HCT116 (cell line): Measurements from ENCODE around the gene SELENOW. TPM values are rescaled to one million over a fixed set of nuclear protein-coding genes. Genes with fewer than 3 reads are reported as not detected.

Experiments used
- ATAC-seq: fragments of 200-7000 bp; cut with Tn5 transposase; 2 replicates; pipeline ENCODE4 v1.9.1; 2020; ENCODE audit warnings: mild to moderate bottlenecking, moderate library complexity
- BruUV-seq: library from RNA; stranded (reverse); fragments of 400-500 nt; replicated peaks from 2 replicates; lab custom pipeline; 2021; lab: Mats Ljungman, UMichigan
- CTCF ChIA-PET: fragments of 300-600 bp; sonication (Branson Sonifier 250); formaldehyde crosslinking; loops from one replicate; lab custom pipeline; 2021; ENCODE audit warnings: antibody characterized with exemption; lab: Charles Lee
- POLR2A ChIA-PET: fragments of 300-600, 350-600 bp; sonication (Branson Sonifier 250); formaldehyde crosslinking; loops from one replicate; lab custom pipeline; 2021; ENCODE audit warnings: antibody characterized with exemption; lab: Charles Lee
- RAD21 ChIA-PET, 2 experiments: fragments of 300-600 bp; sonication (Branson Sonifier 250); formaldehyde crosslinking; loops; one replicate each; lab custom pipeline; 2023; ENCODE audit warnings: low total read pairs in 2 of 2; ENCODE audit not compliant: uncharacterized antibody in 2 of 2, unreplicated experiment in 2 of 2, low non-redundant PET in 1 of 2; lab: Charles Lee
- DNase-seq: peaks from one replicate; pipeline ENCODE4 v3.0.0-alpha.2; 2010; ENCODE audit warnings: low read depth, low spot score
- H2AFZ ChIP-seq: fragments of 200-600 bp; shearing (Covaris generic), sonication (generic); 2 replicates; pipeline ENCODE4 v1.6.1; 2017; ENCODE audit warnings: low read depth, mixed run types, mixed read lengths, antibody characterized with exemption, low read length; ENCODE audit not compliant: poor library complexity, severe bottlenecking
- H3K27ac ChIP-seq: 2 replicates; pipeline ENCODE4 v1.5.1; 2012; ENCODE audit warnings: low read depth, low read length
- H3K27me3 ChIP-seq: fragments of 200-600 bp; sonication (generic); 2 replicates; pipeline ENCODE4 v1.6.1; 2016; ENCODE audit warnings: mixed run types, low read length, mixed read lengths; ENCODE audit not compliant: insufficient read depth
- H3K36me3 ChIP-seq, 2 experiments: fragments of 200-500 bp in 1 of 2; fragments of 200-600 bp in 1 of 2; sonication (Bioruptor generic) in 1 of 2; sonication (generic) in 1 of 2; 2 replicates each; pipeline versions ENCODE4 v1.5.1 to v1.6.1; 2014 to 2016; ENCODE audit warnings: low read length in 2 of 2, inconsistent platforms in 1 of 2, mixed read lengths in 1 of 2, mixed run types in 1 of 2; ENCODE audit not compliant: insufficient read depth in 2 of 2, control insufficient read depth in 1 of 2
- H3K4me1 ChIP-seq, 2 experiments: fragments of 200-600 bp in 1 of 2; sonication (generic) in 1 of 2; 2 replicates each; pipeline versions ENCODE4 v1.5.1 to v1.6.1; 2012 to 2017; ENCODE audit warnings: low read length in 2 of 2, inconsistent platforms in 1 of 2, mild to moderate bottlenecking in 1 of 2, mixed read lengths in 1 of 2, mixed run types in 1 of 2, moderate library complexity in 1 of 2; ENCODE audit not compliant: insufficient read depth in 2 of 2, control insufficient read depth in 1 of 2
- H3K4me2 ChIP-seq: fragments of 200-600 bp; sonication (generic); 2 replicates; pipeline ENCODE4 v1.6.1; 2017; ENCODE audit warnings: mixed run types, low read length, mixed read lengths
- H3K4me3 ChIP-seq, 2 experiments: fragments of 200-600 bp in 1 of 2; sonication (generic) in 1 of 2; replicated peaks in 1 of 2; 2 replicates each; pipeline ENCODE4 v1.5.1; 2011 to 2016; ENCODE audit warnings: low read length in 2 of 2, control low read depth in 1 of 2, low read depth in 1 of 2, mild to moderate bottlenecking in 1 of 2, mixed read lengths in 1 of 2, mixed run types in 1 of 2
- H3K79me2 ChIP-seq: fragments of 200-600 bp; sonication (generic); 2 replicates; pipeline ENCODE4 v1.6.1; 2017; ENCODE audit warnings: mild to moderate bottlenecking, mixed run types, low read length, moderate library complexity, mixed read lengths; ENCODE audit not compliant: insufficient read depth
- H3K9ac ChIP-seq: fragments of 200-600 bp; sonication (generic); 2 replicates; pipeline ENCODE4 v1.6.1; 2016; ENCODE audit warnings: low read length, mixed read lengths
- H3K9me2 ChIP-seq: fragments of 200-600 bp; sonication (generic), shearing (Covaris generic); 2 replicates; pipeline ENCODE4 v1.6.1; 2017; ENCODE audit warnings: mixed run types, mild to moderate bottlenecking, moderate library complexity; ENCODE audit not compliant: insufficient read depth
- H3K9me3 ChIP-seq, 2 experiments: fragments of 200-500 bp in 1 of 2; fragments of 200-600 bp in 1 of 2; sonication (Bioruptor generic) in 1 of 2; sonication (generic) in 1 of 2; 2 replicates each; pipeline ENCODE4 v1.6.1; 2014 to 2017; ENCODE audit warnings: low read length in 2 of 2, mixed read lengths in 2 of 2, inconsistent platforms in 1 of 2, low read depth in 1 of 2, mild to moderate bottlenecking in 1 of 2, mixed run types in 1 of 2, moderate library complexity in 1 of 2; ENCODE audit not compliant: control insufficient read depth in 1 of 2, insufficient read depth in 1 of 2
- H4K20me1 ChIP-seq: fragments of 200-600 bp; sonication (generic), shearing (Covaris generic); 2 replicates; pipeline ENCODE4 v1.6.1; 2017; ENCODE audit warnings: mixed run types, mild to moderate bottlenecking, moderate library complexity; ENCODE audit not compliant: insufficient read depth
- CBX3 ChIP-seq: IDR thresholded peaks from 2 replicates; pipeline ENCODE4 v1.6.1; 2012; ENCODE audit warnings: low read depth
- CEBPB ChIP-seq: IDR thresholded peaks from 2 replicates; pipeline ENCODE4 v1.6.1; 2012; ENCODE audit warnings: low read depth
- CTCF ChIP-seq, 3 experiments: fragments of 200-600 bp in 1 of 3; sonication (generic) in 1 of 3; IDR thresholded peaks in 2 of 3; conservative IDR thresholded peaks in 1 of 3; 2 replicates each; pipeline ENCODE4 v1.5.1; 2012 to 2017; ENCODE audit warnings: low read depth in 2 of 3, low read length in 2 of 3, antibody characterized with exemption in 1 of 3, borderline replicate concordance in 1 of 3, control low read depth in 1 of 3, mild to moderate bottlenecking in 1 of 3, mixed read lengths in 1 of 3, mixed run types in 1 of 3, moderate library complexity in 1 of 3; ENCODE audit not compliant: insufficient read depth in 1 of 3
- EZH2phosphoT487 ChIP-seq: fragments of 200-600 bp; IDR thresholded peaks from 2 replicates; pipeline ENCODE4 v1.6.1; 2018; ENCODE audit warnings: antibody characterized with exemption, borderline replicate concordance
- FOSL1 ChIP-seq: IDR thresholded peaks from 2 replicates; pipeline ENCODE4 v1.6.1; 2012; ENCODE audit warnings: low read depth
- JUND ChIP-seq: IDR thresholded peaks from 2 replicates; pipeline ENCODE4 v1.6.1; 2012
- RAD21 ChIP-seq: IDR thresholded peaks from 2 replicates; pipeline ENCODE4 v1.6.1; 2012; ENCODE audit warnings: low read depth, mild to moderate bottlenecking
- SIN3A ChIP-seq: IDR thresholded peaks from 2 replicates; pipeline ENCODE4 v1.6.1; 2012; ENCODE audit warnings: low read depth
- TCF7L2 ChIP-seq: IDR thresholded peaks from 2 replicates; pipeline ENCODE4 v1.7.0; 2011; ENCODE audit warnings: borderline replicate concordance, inconsistent platforms; ENCODE audit not compliant: insufficient read depth, insufficient read length; ENCODE audit errors: extremely low read depth
- YY1 ChIP-seq: IDR thresholded peaks from 2 replicates; pipeline ENCODE4 v1.6.1; 2011; ENCODE audit warnings: low read length, low read depth, moderate library complexity, mild to moderate bottlenecking; ENCODE audit not compliant: insufficient replicate concordance; ENCODE audit errors: extremely low read depth
- ZFX ChIP-seq: fragments of 450-650 bp; IDR thresholded peaks from 2 replicates; pipeline ENCODE4 v1.6.1; 2017
- ZNF274 ChIP-seq: fragments of 200-500 bp; sonication (Bioruptor generic); IDR thresholded peaks from 2 replicates; pipeline ENCODE4 v1.6.1; 2014; ENCODE audit warnings: mild to moderate bottlenecking, low read depth, low read length, inconsistent platforms
- intact Hi-C: fragments of 100-400 bp; cut with micrococcal nuclease; formaldehyde crosslinking; loops from 2 replicates; pipeline ENCODE4 v1.10.0; 2022
- total RNA-seq: library from RNA; stranded (reverse); gene quantifications from one replicate; pipeline ENCODE4 v1.2.1, GENCODE V29; 2021; ENCODE audit not compliant: unreplicated experiment
- TF ChIP-seq, protein P1 (sequence below): IDR thresholded peaks from 2 replicates; pipeline ENCODE4 v1.6.1; 2012

SELENOW gene
- total RNA-seq, 1 experiment from 2014 or later: 181 TPM

DNA sequence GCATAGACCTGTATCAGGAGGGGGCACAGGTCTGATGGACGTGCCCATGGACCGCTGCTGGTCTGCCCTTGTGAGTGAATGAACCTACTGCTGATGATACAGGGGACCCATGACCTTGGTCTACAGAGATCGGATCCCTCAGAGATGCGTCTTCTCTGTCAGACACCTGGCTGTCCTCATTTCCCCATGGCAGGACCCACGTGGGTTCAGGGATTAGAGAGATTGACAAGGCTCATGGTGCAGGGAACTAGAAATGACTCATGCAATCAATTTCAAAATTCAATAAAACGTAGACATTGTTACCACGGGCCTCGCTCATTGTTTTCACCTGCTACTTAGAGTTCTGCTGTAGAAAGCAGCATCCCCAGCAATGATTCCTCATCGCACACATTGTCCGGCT is 26.8 kb downstream of the SELENOW start:
- ATAC-seq (no peak), DNase-seq (no peak)
- TF ChIP-seq CTCF (IDR thresholded peaks at IDR 0.05 in 2 of 3, conservative IDR thresholded peaks at IDR 0.05 in 1 of 3; ENCODE audit: borderline replicate concordance in 1 of 3, insufficient read depth in 1 of 3, low read depth in 2 of 3, low read length in 2 of 3): no peak
- TF ChIP-seq TCF7L2: no peak
- no peak for TF ChIP-seq YY1
- H3K27me3 ChIP-seq: no peaks in the 10 kb centered on the region
- H3K4me3 ChIP-seq: no peak overlapping the region
- H3K9me3 ChIP-seq: no peaks in the 10 kb centered on the region
- no peak overlapping the region for H3K27ac ChIP-seq
- no peaks in the 10 kb centered on the region for H3K9me2 ChIP-seq
- CTCF ChIA-PET: no interaction called here
- no peak overlapping the region for H2AFZ ChIP-seq
- H3K79me2 ChIP-seq: no peaks in the 10 kb centered on the region
- no peak overlapping the region for H3K9ac ChIP-seq
- intact Hi-C loops: no loop called here
- POLR2A ChIA-PET: no interaction called here
- H3K36me3 ChIP-seq: no peaks in the 10 kb centered on the region
- H3K4me2 ChIP-seq: no peak overlapping the region
- no peaks in the 10 kb centered on the region for H4K20me1 ChIP-seq
- H3K4me1 ChIP-seq: peaks cover 5 to 10% of the 10 kb centered on the region in 2 experiments
- RAD21 ChIA-PET: no interaction called here
- BruUV-seq: no TSS peak

DNA sequence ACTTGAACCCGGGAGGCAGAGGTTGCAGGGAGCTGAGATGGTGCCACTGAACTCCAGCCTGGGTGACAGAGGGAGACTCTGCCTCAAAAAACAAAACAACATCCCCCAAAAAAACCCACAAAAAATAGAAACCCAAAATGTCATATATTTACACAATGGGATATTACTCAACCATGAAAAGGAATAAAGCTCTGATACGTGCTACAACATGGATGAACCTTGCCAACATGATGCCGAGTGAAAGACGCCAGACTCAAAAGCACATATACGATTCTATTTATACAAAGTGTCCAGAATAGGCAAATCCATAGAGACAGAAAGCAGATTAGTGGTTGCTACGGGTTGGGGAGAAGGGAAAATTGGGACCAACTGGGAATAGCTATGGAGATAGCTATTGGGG is 27.9 kb downstream of the SELENOW start:
- no peak overlapping the region for H3K4me3 ChIP-seq
- no peak overlapping the region for H2AFZ ChIP-seq
- intact Hi-C loops: no loop called here
- ATAC-seq (no peak), DNase-seq (no peak)
- H3K36me3 ChIP-seq: no peaks in the 10 kb centered on the region
- H3K27ac ChIP-seq: no peak overlapping the region
- H3K79me2 ChIP-seq: no peaks in the 10 kb centered on the region
- BruUV-seq: no TSS peak
- CTCF ChIA-PET: interaction anchor here (0.7 to 1.3 kb wide), 2 partner anchors 43 to 63 kb away, joined by 3 read pairs; no protein-coding TSS in a partner anchor
- H3K27me3 ChIP-seq: no peaks in the 10 kb centered on the region
- no peaks in the 10 kb centered on the region for H3K9me3 ChIP-seq
- RAD21 ChIA-PET: no interaction called here
- peaks cover 5 to 10% of the 10 kb centered on the region in 2 experiments for H3K4me1 ChIP-seq
- H3K9ac ChIP-seq: no peak overlapping the region
- H3K4me2 ChIP-seq: no peak overlapping the region
- no peaks in the 10 kb centered on the region for H3K9me2 ChIP-seq
- H4K20me1 ChIP-seq: no peaks in the 10 kb centered on the region
- POLR2A ChIA-PET: no interaction called here
- TF ChIP-seq ZNF274 (no peak), FOSL1 (no peak), SIN3A (no peak), ZFX (no peak), TCF7L2 (no peak), CBX3 (no peak), YY1 (no peak), EZH2phosphoT487 (no peak), RAD21 (no peak), JUND (no peak), CTCF (IDR thresholded peaks at IDR 0.05 in 2 of 3, conservative IDR thresholded peaks at IDR 0.05 in 1 of 3; ENCODE audit: borderline replicate concordance in 1 of 3, insufficient read depth in 1 of 3, low read depth in 2 of 3, low read length in 2 of 3) (no peak), CEBPB (no peak)
- TF ChIP-seq, protein P1, sequence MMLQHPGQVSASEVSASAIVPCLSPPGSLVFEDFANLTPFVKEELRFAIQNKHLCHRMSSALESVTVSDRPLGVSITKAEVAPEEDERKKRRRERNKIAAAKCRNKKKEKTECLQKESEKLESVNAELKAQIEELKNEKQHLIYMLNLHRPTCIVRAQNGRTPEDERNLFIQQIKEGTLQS: no peak
